ENCODE data around the gene DCHS2.

Gene DCHS2, protein sequence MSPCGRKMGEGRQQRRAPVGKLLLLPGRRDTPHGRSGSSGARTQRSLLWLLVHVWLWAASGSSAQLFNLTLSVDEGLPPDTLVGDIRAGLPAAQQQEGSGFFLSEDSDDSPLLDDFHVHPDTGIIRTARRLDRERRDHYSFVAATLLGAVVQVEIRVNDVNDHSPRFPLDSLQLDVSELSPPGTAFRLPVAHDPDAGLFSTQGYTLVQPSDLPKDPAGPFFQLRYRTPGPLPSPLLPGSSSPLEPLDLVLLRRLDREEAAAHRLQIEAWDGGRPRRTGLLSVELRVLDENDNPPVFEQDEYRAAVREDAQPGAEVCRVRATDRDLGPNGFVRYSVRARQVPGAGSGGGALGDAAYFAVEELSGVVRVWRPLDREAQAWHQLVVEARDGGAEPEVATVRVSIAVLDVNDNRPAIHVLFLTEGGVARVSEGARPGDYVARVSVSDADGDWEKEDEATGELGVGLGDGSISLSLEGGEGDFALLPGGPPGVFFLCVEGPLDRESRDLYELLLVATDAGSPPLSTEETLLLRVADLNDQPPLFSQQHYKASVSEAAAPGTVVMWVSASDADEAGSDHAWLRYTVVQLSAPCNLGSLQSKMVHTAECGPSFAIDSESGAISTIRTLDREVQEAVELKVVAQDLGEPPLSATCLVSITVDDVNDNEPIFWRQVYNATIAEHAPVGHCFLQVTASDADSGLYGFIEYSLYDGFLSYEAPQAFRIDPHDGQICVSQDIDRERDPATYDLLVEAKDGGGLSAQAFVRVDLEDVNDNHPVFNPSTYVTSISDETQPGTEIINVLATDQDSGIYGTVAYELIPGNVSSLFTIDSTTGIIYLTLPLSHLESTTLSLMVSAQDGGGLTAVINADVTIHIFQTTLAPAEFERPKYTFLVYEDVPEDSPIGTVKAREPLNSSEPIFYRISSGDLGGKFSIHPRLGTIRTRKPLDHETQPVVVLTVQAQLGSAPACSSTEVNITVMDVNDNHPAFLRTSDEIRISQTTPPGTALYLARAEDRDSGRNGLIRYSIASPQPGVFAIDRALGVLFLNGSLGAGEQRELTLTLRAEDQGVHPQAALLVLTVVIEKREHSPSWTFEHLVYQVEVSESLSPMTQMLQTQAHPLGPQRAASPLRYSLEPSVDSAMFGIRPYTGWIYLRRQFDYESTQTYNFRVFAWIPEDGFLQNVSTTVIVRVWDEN (N-terminal part only)

DNA sequence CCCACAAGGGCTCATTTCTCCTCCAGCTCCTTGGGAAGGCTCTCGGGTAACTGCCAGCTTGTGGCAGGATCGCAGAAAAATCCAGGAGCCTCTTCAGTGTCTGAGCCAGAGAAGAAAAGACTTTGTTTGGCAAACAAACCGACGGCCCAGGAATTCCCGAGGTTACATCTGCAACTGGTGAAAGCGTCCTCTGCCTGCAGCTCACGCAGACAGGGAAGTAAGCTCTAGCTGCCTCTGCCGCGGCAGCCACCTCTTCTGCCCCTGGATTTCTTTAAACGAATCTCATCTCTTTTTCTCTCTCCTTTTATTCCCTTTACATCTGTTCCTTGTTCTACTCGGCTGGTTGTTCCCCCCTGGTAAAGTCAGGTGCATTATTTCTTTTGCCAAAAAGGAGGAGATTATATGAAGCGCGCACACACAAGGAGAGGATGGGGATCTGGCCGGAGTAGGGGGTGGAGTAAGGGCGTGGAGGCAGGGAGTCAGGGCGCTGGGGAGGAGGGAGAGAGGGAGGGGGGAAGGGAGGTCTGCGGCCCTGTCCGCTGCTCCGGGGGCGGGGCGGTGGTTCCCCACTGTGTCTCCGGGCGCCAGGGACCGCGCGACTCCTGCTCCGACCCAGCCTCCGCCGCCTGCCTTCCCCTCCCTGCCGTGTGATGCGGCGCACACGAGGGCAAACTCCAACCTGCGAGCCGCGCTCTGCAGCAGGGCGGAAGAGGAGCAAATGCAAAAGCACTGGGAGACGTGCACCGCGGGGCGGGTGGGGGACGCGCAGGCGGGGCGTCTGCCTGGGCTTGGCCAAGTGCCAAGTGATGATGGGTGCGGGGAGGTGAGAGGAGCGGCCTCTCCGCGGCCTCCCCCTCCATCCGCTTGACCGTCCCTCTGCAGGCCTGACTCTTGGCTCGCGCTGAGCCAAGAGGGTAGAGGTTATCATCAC is at the start of gene DCHS2:
TSS of gene DCHS2 (minus strand) at position 459 of the 931 bp plus-strand sequence. CDS start at position 15, 444 bp downstream.
- DNase-seq = peak in 1 of 6 experiments; percentile 2

DNA sequence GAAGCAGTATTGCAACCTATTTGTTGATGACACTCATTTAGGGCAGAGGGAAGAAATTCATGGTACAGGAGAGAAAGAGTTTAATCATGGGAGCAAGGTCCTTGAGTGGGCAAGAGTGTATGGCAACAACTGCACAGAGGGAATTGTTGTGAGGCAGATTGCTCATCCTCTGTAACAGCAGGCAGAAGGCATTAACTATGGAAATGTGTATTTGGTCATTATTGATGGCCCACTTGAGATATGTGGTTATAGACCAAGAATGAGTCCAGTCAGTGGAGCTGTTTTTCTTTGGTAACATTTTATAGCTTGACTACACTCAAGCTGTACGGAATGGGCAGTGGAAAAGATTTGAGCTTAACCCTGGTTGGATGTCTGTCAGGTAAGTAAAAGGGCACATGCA is 42.7 kb upstream of the DCHS2 start:
- DNase-seq = no peak

- DNase-seq = no peak
These were observed 38.3 kb upstream of the DCHS2 start for GRCh38 chr4:154529728-154530519.

DNA sequence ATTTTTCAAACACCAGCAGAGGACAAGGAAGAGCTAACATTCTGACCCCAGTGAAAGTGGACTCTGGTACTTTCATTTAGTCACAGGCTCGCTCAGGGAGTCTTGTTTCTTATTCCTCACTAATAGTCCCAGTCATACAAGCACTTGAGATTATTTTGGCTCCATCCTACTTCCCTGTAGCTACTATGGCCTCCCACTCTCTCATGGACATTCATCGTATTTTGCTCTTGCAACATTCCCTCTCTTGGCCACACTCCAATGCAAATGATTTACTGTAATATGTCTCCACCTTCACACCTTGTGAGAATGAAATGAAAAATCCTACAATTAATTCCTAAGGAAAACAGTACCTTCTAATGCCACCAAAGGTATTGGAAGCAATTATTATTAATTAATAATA is 37.3 kb upstream of the DCHS2 start:
- no peak for DNase-seq

- no peak for DNase-seq
These were observed 35.7 kb upstream of the DCHS2 start for GRCh38 chr4:154527308-154527707.

DNA sequence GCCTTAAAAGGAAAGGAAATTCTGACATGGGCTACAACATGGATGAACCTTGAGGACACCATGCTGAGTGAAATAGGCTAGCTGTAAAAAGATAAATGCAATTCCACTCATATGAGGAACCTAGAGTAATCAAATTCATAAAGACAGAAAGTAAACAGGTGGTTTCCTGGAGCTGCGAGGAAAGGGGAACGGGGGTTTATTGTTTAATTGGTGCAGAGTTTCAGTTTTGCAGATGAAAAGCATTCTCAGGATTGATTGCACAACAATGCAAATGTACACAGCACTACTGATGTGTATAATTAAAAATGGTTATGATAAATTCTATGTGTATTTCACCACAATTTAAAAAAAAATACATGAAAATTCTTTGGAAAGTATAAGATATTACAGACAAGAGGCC is 34.6 kb upstream of the DCHS2 start:
- no peak for DNase-seq

GRCh38 chr4:154521607-154522006 is 30.0 kb upstream of the DCHS2 start:
- no peak for DNase-seq

- DNase-seq = no peak
These were observed 27.6 kb upstream of the DCHS2 start for GRCh38 chr4:154519214-154519613.

DNA sequence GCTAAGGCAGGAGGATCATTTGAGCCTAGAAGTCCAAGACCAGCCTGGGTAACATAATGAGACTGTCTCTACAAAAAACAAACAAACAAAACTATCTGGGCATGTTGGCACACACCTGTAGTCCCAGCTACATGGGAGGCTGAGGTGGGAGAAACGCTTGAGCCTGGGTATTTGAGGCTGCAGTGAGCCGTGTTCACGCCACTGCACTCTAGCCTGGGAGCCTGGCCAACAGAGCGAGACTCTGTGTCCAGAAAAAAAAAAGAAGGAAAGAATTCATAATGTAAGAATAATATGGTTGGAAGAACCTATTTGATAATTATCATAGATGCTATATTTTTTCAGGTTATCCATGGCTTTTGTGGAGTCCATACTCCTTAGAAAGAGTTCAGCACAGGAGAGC is 26.0 kb upstream of the DCHS2 start:
- no peak for DNase-seq

DNA sequence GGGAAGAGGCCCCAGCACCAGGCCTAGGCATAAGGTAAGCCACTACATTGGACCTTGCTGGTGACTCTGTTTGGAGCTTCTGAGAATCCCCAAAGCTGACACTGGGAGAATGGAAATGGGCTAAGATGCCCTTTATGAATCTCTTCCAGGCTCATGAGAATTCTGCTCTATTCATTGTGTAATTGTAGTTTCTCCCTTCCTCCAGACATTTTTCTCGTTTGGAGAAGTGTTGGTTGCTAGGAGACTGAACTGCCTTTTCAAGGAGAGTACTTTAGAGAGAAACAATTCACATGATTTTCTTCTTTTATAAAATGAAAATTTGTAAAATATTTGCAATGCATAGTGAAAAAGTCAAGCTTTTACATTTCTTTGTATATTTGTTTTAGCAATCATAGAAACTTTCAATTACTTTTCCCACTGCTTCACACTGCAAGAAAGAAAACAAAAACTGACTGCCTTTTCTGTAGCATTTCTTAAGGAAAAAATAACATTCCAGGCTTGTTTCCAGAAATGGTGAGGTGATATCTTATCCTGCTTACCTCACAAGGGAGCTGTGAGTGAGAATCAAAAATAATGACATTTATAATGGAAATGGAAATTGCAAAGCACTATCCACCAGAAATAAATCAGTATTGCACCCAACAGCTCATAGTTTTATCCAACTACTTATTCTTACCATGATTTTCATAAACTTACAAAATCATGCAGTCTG is 24.9 kb upstream of the DCHS2 start:
- no peak for DNase-seq

DNA sequence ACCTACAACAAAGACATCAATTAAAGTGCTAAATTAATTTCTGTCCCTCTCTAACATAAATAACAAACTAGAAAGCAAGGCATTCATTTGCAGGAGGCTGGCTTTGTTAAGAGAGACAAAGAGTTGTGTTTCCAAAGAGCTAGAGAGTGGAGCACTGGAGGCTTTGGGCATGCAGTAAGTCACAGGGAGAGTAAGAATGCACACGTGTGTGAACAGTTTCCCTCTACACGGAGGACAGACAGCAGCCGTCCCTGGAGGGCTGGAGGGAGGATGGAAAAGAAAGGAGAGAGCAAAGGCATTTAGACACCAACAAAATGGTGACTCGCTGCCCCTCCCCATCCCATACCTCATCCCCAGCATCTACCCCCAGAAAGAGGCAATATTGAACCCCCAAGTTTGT is 20.4 kb upstream of the DCHS2 start:
- DNase-seq = no peak

GRCh38 chr4:154511548-154511947 is 19.9 kb upstream of the DCHS2 start:
- DNase-seq = no peak

- no peak for DNase-seq
These were observed 15.6 kb upstream of the DCHS2 start for GRCh38 chr4:154507156-154507555.

DNA sequence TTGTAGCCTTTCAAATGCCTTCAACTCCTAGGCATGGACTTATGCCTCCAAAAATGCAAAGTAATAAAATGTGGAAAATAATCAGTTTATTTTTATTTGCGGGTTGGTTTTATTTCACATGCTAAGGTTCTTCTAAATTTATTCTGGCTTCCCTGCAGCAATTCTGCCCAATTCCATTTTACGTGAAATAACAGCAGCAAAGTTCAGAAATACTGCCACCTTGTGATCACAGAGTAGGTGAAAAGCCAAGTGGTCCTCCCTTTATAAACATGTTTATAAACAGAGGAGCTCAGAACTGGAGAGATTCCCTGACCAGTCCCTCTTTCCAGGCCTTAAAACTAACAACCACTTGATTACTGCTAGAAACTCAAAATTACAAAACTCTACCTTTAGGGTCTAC is 14.7 kb upstream of the DCHS2 start:
- no peak for DNase-seq

- DNase-seq = no peak
These were observed 12.0 kb upstream of the DCHS2 start for GRCh38 chr4:154503598-154503997.

DNA sequence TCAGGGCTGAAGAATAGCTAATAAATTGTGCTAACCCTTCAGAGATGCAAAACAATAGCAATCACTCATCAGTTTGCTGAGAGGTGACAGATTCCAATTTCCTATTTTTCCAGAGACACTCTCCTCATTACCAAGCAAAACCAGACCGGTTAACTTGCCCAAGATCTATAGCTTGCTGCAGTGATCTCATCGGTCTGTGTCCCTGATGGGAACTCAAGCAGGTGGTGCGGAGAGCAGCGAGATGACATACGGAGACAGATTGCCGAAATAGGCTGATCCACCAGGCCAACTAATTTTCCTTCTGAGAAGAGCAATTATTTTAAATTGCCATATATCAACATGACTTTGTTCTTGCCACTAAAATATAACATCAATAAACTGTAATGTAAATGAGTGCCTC is 10.5 kb upstream of the DCHS2 start:
- no peak for DNase-seq

DNA sequence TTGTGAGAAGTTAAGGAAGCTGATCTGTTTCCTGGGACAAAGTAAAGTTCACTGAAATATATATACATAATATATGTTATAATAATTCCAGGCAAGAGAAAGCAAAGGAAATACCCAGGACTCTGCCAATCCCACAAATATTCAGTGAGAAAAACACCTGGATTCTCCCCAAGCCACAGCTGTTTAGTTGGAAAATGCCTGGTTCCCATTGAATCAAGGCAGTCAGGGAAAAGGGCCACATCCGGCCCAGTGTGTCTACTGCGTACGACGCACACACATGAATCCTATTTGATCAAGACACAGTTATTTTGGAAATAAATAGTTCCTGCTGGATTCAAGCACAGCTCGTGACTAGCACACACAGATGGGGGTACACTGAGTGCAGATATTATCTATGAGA is 6.3 kb upstream of the DCHS2 start:
- DNase-seq = no peak

DNA sequence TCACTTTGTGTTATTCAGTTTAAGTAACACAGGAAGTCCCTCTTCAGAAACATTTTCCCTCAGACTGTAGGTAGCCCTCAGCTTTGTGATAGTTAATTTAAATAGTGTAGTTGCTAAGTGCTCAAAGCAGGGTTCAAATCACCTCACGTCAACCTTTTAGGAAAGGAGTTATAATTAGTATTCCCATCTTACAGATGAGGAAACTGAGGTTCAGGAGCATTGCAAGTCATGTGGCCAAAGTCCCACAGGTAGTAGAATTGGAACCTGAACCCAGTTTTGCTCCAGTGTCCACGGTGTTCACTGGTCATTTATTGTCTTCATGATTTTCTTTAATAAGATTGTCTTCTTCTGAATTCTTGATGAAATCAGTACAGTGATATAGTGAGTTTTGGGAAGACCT is 4.3 kb upstream of the DCHS2 start:
- no peak for DNase-seq

GRCh38 chr4:154492288-154492687 is 689 bp upstream of the DCHS2 start:
- DNase-seq = peak in 1 of 6 experiments; percentile 3

DNA sequence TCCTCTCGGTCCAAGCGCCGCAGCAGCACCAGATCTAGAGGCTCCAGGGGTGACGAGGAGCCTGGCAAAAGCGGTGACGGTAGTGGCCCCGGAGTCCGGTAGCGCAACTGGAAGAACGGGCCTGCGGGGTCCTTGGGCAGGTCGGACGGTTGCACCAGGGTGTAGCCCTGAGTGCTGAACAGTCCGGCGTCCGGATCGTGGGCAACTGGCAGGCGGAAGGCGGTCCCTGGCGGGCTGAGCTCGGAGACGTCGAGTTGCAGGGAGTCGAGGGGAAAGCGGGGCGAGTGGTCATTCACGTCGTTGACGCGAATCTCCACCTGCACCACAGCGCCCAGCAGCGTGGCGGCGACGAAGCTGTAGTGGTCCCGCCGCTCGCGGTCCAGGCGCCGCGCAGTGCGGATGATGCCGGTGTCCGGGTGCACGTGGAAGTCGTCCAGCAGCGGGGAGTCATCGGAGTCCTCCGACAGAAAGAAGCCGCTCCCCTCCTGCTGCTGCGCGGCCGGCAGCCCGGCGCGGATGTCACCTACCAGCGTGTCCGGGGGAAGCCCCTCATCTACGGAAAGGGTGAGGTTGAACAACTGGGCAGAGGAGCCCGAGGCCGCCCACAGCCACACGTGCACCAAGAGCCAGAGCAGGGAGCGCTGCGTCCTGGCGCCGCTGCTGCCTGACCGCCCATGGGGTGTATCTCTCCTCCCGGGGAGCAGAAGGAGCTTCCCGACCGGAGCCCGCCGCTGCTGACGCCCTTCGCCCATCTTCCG is 837 bp downstream of the DCHS2 start:
- no peak for DNase-seq
